Heart left ventricle (tissue), 13 donors: Measurements from ENCODE around the gene ARHGAP12.

Experiments used
- CTCF ChIP-seq, 12 donors: fragments of 200-600 bp; sonication (generic) in 4 of 12; IDR thresholded peaks; one replicate each; pipeline versions ENCODE4 v1.5.0 to v1.8.0; 2018 to 2022; ENCODE audit warnings: antibody characterized with exemption in 12 of 12, mild to moderate bottlenecking in 5 of 12
- POLR2A ChIP-seq, 2 donors: fragments of 450-650 bp; IDR thresholded peaks; one replicate each; pipeline ENCODE4 v1.6.1; 2017; ENCODE audit warnings: antibody characterized with exemption in 2 of 2, mild to moderate bottlenecking in 2 of 2, moderate library complexity in 2 of 2
- donor health status: ischemic (EF 13 %, LVEDD 7.1; RV severe dilation, severe dysfunction).
- donor health status: DM: no; HTN: yes; CAD: no.
- donor health status: DM: no; HTN: no; CAD: no.
- donor health status: ischemic (EF 25% LVEDD 6.9; RV normal size, moderate dysfunction).
- donor health status: ischemic (EF 25% LVEDD 5.7; RV mildly dilated, moderate dysfunction).
- donor health status: ischemic (EF 35%, LVEDD 5.7; RV mildly dilated, moderate dysfunction).
- donor health status: nonischemic (EF 11% LVEDD 7.7; RV severe dilation, severe dysfunction).
- donor health status: DM: yes; HTN: yes; CAD: no.
- donor health status: PGD.
- donor health status: ischemic (EF 29% LVEDD 5.4; RV normal size, mild dysfunction).
- donor health status: nonischemic (EF 23%, LVEDD 6.1; RV moderate dilation, normal function).

- TF ChIP-seq CTCF (IDR thresholded peaks at IDR 0.05) = no peak
- no peak for TF ChIP-seq POLR2A (IDR thresholded peaks at IDR 0.05)
Observed at GRCh38 chr10:31799181-31799580, 129.4 kb downstream of the ARHGAP12 start.
